ENCODE results near the gene RNF41.
"Not testable (repeated sequence)": the region's sequence is repeated elsewhere in the genome, so short reads cannot be mapped to it uniquely, and the experiment has no call there.

Gene RNF41

DNA sequence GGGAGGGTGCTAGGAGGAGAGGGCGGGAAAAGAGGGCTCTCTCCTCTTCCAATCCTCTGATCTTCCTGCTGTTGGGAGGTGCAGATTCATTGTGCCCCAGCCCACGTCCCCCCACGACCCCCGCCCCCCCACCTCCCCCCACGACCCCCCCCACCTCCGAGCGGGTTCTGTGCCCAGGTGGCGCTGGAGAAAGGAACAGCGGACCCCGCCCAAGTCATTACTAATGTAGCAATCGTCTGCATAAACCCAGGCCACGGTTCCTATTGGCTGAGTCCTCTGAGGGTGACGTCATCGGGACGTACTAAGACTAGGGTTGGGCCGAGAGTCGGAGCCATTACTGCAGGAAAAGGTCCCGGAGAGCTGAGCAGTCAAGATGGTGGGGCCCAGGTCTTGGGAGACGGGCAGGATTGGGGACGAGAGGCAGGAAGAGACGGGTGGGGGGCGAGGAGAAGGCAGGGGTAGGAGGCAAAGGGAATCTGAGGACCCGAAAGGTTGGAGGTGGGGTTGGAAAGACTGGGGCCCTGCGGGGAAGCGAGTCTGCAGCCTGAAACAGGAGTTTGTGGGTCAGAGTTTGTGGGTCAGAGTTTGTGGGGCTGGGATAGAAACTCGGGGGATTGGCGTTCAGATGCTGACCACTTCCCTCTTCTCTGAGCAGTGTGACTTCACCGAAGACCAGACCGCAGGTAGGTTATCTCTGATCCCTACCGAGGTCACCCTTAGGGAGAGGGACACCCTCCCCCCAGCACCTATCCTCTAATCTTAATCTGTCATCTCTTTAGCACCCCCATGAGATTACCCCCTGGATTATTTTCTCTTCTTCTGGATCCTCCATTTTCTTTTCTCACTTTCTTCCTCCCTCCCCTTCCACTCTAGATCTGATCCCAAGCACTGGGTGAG lies 63.4 kb downstream of the RNF41 start, which contains the start of gene MYL6:
Gene MYL6 (plus strand): TSS at position 331 of the 897 bp plus-strand sequence. CDS start 43 bp downstream, at position 374.
- DNase-seq (ENCODE audit: low read depth) = peak; percentile 99
- peak within 1 kb of the TSS; percentile 99 for H3K4me3 ChIP-seq (replicated peaks; ENCODE audit: low read depth, low read length)
- TF ChIP-seq, protein P1, sequence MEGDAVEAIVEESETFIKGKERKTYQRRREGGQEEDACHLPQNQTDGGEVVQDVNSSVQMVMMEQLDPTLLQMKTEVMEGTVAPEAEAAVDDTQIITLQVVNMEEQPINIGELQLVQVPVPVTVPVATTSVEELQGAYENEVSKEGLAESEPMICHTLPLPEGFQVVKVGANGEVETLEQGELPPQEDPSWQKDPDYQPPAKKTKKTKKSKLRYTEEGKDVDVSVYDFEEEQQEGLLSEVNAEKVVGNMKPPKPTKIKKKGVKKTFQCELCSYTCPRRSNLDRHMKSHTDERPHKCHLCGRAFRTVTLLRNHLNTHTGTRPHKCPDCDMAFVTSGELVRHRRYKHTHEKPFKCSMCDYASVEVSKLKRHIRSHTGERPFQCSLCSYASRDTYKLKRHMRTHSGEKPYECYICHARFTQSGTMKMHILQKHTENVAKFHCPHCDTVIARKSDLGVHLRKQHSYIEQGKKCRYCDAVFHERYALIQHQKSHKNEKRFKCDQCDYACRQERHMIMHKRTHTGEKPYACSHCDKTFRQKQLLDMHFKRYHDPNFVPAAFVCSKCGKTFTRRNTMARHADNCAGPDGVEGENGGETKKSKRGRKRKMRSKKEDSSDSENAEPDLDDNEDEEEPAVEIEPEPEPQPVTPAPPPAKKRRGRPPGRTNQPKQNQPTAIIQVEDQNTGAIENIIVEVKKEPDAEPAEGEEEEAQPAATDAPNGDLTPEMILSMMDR (IDR thresholded peaks at IDR 0.05; ENCODE audit: low read length, missing control alignments) = no peak

GRCh38 chr12:56157201-56158028 lies 64.3 kb downstream of the RNF41 start:
- DNase-seq (ENCODE audit: low read depth) = peak; percentile 89
- H3K4me3 ChIP-seq (replicated peaks; ENCODE audit: low read depth, low read length) = peak overlapping the region; percentile 99
- TF ChIP-seq, protein P1 (IDR thresholded peaks at IDR 0.05; ENCODE audit: low read length, missing control alignments) = peak; percentile 72

- H3K4me3 ChIP-seq (replicated peaks; ENCODE audit: low read depth, low read length) = peak overlapping the region; percentile 99
Observed at GRCh38 chr12:56156464-56157200, 65.1 kb downstream of the RNF41 start.

DNA sequence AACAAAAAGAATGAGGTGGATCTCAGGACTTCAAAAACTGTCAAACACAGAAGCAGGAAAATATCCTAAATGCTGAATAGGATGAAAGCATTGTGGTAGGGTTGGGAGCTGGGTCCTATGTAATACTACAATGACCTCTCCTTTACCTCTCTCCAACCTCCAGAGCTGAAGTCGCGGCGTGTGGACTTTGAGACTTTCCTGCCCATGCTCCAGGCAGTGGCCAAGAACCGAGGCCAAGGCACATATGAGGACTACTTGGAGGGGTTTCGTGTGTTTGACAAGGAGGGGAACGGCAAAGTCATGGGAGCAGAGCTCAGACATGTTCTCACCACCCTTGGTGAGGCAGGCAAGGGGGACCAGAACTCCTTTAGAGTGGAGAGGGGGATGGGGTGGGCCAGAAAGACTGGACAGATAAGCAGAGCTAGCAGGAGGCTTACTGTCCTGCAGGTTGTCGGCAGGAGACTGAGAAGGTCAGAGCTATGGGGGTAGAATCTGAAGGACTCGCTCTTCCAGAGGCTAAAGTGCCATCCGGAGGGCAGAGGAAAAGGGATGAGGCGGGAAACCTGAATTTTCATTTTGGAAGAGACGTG lies 66.4 kb downstream of the RNF41 start:
- DNase-seq (ENCODE audit: low read depth) = no peak
- TF ChIP-seq, protein P1 (IDR thresholded peaks at IDR 0.05; ENCODE audit: low read length, missing control alignments) = no peak
- H3K4me3 ChIP-seq (replicated peaks; ENCODE audit: low read depth, low read length) = no peak overlapping the region

More at GRCh38 chr12:56156464-56157200, 65.1 kb downstream of the RNF41 start:
- DNase-seq (ENCODE audit: low read depth) = not testable (repeated sequence)

GRCh38 chr12:56154818-56155217 lies 66.9 kb downstream of the RNF41 start:
- H3K4me3 ChIP-seq (replicated peaks; ENCODE audit: low read depth, low read length) = no peak overlapping the region
- DNase-seq (ENCODE audit: low read depth) = no peak
- TF ChIP-seq, protein P1 (IDR thresholded peaks at IDR 0.05; ENCODE audit: low read length, missing control alignments) = no peak

DNA sequence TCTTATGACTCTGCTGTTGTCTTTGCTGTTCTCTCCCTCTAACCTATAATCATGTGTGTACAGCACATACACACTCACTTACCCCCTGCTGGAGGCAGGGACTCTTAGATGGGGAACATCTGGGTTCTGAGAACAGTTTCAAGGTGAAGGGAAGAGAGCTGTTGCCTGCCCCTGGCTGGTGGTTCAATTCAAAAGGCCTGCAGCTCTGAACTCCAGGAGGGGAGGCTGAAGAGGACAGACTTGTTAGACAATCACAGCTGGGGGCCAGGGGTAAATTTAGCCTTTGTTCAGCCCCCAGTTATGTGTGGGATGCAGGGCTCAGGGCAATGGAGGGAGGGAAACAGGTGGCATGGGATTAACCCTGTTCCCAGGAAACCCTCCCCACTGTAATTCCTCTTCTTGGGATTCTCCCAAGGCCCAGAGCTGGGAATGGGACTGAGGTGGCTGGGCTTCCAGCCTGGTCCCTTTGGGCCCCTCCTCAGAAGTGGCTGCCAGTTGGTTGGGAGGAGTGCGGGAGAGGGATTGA lies 67.4 kb downstream of the RNF41 start:
- no peak for DNase-seq (ENCODE audit: low read depth)
- TF ChIP-seq, protein P1 (IDR thresholded peaks at IDR 0.05; ENCODE audit: low read length, missing control alignments) = no peak
- no peak overlapping the region for H3K4me3 ChIP-seq (replicated peaks; ENCODE audit: low read depth, low read length)

All from fibroblast of pulmonary artery (primary cell).